Tibial artery (tissue), 4 donors: ENCODE results near the gene JMJD7.
A peak's percentile ranks its signal among the peaks of the same experiment; 100 is the strongest.
"Not testable (repeated sequence)": the region's sequence is repeated elsewhere in the genome, so short reads cannot be mapped to it uniquely, and the experiment has no call there.

Source experiments
- DNase-seq, 2 donors: peaks; one replicate each; pipeline ENCODE4 v3.0.0-alpha.2; 2019
- H3K27ac ChIP-seq, 2 donors: fragments of 200-600 bp; sonication (generic) in 1 of 2; 1 replicate in 1 of 2; 2 replicates in 1 of 2; pipeline ENCODE4 v1.5.1; 2018 to 2019; ENCODE audit warnings: mild to moderate bottlenecking in 1 of 2
- H3K27me3 ChIP-seq, 2 donors: fragments of 200-600 bp; sonication (generic) in 1 of 2; one replicate each; pipeline versions ENCODE4 v1.5.1 to v1.6.0; 2016 to 2019
- H3K36me3 ChIP-seq, 3 donors: fragments of 200-600 bp; sonication (generic) in 2 of 3; one replicate each; pipeline ENCODE4 v1.5.1; 2016 to 2019; ENCODE audit warnings: mild to moderate bottlenecking in 2 of 3
- H3K4me1 ChIP-seq, 4 donors: fragments of 200-600 bp; sonication (generic) in 2 of 4; 1 replicate in 3 of 4; 2 replicates in 1 of 4; pipeline ENCODE4 v1.5.1; 2016 to 2019
- H3K4me3 ChIP-seq, 2 donors: fragments of 200-600 bp; sonication (generic) in 1 of 2; 1 replicate in 1 of 2; 2 replicates in 1 of 2; pipeline ENCODE4 v1.5.1; 2018 to 2019; ENCODE audit warnings: mild to moderate bottlenecking in 2 of 2
- H3K9me3 ChIP-seq, 3 donors: fragments of 200-600 bp; sonication (generic) in 1 of 3; one replicate each; pipeline ENCODE4 v1.5.1; 2016 to 2019
- intact Hi-C: fragments of 100-400 bp; cut with DNase I; formaldehyde crosslinking; loops from one replicate; pipeline ENCODE4 v1.15.0; 2023; ENCODE audit warnings: low total_unique reads
- TF ChIP-seq, protein P1 (sequence below), 2 experiments: fragments of 200-600 bp in 1 of 2; fragments of 450-650 bp in 1 of 2; IDR thresholded peaks; one replicate each; pipeline ENCODE4 v1.5.1; 2017 to 2019; ENCODE audit warnings: antibody characterized with exemption in 2 of 2, mild to moderate bottlenecking in 1 of 2, moderate library complexity in 1 of 2

Gene JMJD7

GRCh38 chr15:41828807-41829141 lies 882 bp downstream of the JMJD7 start:
- DNase-seq = no peak
- Histone ChIP-seq H3K4me3 (peak overlapping the region; percentile 61 to 62), H3K4me1 (peaks cover 5 to 36% (median 15%) of the 10 kb centered on the region in 4 donors), H3K36me3 (peaks cover 9 to 42% (median 24%) of the 10 kb centered on the region in 3 donors), H3K27ac (peak overlapping the region; percentile 70 to 78), H3K27me3 (no peaks in the 10 kb centered on the region), H3K9me3 (no peaks in the 10 kb centered on the region)
- intact Hi-C loops = loop anchor here (5.0 kb wide), 1 partner anchor 144 kb away; the partner anchor contains the start of gene EHD4
- TF ChIP-seq, protein P1, sequence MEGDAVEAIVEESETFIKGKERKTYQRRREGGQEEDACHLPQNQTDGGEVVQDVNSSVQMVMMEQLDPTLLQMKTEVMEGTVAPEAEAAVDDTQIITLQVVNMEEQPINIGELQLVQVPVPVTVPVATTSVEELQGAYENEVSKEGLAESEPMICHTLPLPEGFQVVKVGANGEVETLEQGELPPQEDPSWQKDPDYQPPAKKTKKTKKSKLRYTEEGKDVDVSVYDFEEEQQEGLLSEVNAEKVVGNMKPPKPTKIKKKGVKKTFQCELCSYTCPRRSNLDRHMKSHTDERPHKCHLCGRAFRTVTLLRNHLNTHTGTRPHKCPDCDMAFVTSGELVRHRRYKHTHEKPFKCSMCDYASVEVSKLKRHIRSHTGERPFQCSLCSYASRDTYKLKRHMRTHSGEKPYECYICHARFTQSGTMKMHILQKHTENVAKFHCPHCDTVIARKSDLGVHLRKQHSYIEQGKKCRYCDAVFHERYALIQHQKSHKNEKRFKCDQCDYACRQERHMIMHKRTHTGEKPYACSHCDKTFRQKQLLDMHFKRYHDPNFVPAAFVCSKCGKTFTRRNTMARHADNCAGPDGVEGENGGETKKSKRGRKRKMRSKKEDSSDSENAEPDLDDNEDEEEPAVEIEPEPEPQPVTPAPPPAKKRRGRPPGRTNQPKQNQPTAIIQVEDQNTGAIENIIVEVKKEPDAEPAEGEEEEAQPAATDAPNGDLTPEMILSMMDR (IDR thresholded peaks at IDR 0.05) = no peak

GRCh38 chr15:41829959-41830646 lies 2.2 kb downstream of the JMJD7 start:
- intact Hi-C loops = loop anchor here (5.0 kb wide), 1 partner anchor 142 kb away; the partner anchor contains the start of gene EHD4
- DNase-seq = no peak
- TF ChIP-seq, protein P1 (IDR thresholded peaks at IDR 0.05) = no peak

GRCh38 chr15:41831291-41831690 lies 3.4 kb downstream of the JMJD7 start:
- intact Hi-C loops, DNase-seq, H3K27ac ChIP-seq, H3K9me3 ChIP-seq, H3K27me3 ChIP-seq, H3K4me3 ChIP-seq: not testable (repeated sequence)
- H3K4me1 ChIP-seq = peaks cover 5 to 36% (median 15%) of the 10 kb centered on the region in 4 donors
- H3K36me3 ChIP-seq = peaks cover 0 to 40% (median 13%) of the 10 kb centered on the region in 3 donors

More at GRCh38 chr15:41829959-41830646, 2.2 kb downstream of the JMJD7 start:
- Histone ChIP-seq H3K36me3 (peaks cover 0 to 37% (median 13%) of the 10 kb centered on the region in 3 donors), H3K4me1 (peaks cover 5 to 36% (median 15%) of the 10 kb centered on the region in 4 donors), H3K9me3 (no peaks in the 10 kb centered on the region), H3K4me3 (no peak overlapping the region), H3K27ac (no peak overlapping the region), H3K27me3 (no peaks in the 10 kb centered on the region)

GRCh38 chr15:41832208-41832607 lies 4.3 kb downstream of the JMJD7 start:
- Histone ChIP-seq H3K4me1 (peaks cover 5 to 31% (median 14%) of the 10 kb centered on the region in 4 donors), H3K36me3 (peaks cover 0 to 49% (median 14%) of the 10 kb centered on the region in 3 donors), H3K27ac (no peak overlapping the region), H3K4me3 (no peak overlapping the region), H3K27me3 (no peaks in the 10 kb centered on the region), H3K9me3 (no peaks in the 10 kb centered on the region)
- no peak for DNase-seq
- TF ChIP-seq, protein P1 (IDR thresholded peaks at IDR 0.05) = no peak
- intact Hi-C loops = no loop called here

GRCh38 chr15:41832875-41833274 lies 5.0 kb downstream of the JMJD7 start:
- no peak overlapping the region for H3K4me3 ChIP-seq
- intact Hi-C loops = no loop called here
- no peaks in the 10 kb centered on the region for H3K9me3 ChIP-seq
- H3K36me3 ChIP-seq = peaks cover 0 to 56% (median 14%) of the 10 kb centered on the region in 3 donors
- H3K27me3 ChIP-seq = no peaks in the 10 kb centered on the region
- H3K27ac ChIP-seq = no peak overlapping the region
- DNase-seq = no peak
- H3K4me1 ChIP-seq = peaks cover 0 to 27% (median 11%) of the 10 kb centered on the region in 4 donors
- TF ChIP-seq, protein P1 (IDR thresholded peaks at IDR 0.05) = no peak

- H3K36me3 ChIP-seq = peaks cover 0 to 60% (median 19%) of the 10 kb centered on the region in 3 donors
- no peak for DNase-seq
- H3K27me3 ChIP-seq = no peaks in the 10 kb centered on the region
- intact Hi-C loops = no loop called here
- no peak overlapping the region for H3K27ac ChIP-seq
- H3K9me3 ChIP-seq = no peaks in the 10 kb centered on the region
- H3K4me3 ChIP-seq = no peak overlapping the region
- TF ChIP-seq, protein P1 (IDR thresholded peaks at IDR 0.05) = no peak
- peaks cover 0 to 26% (median 5%) of the 10 kb centered on the region in 4 donors for H3K4me1 ChIP-seq
Observed at GRCh38 chr15:41834096-41834495, 6.2 kb downstream of the JMJD7 start.
